Measurements from ENCODE around the gene KLHDC8B.
"Not testable (repeated sequence)": the region's sequence is repeated elsewhere in the genome, so short reads cannot be mapped to it uniquely, and the experiment has no call there.

KLHDC8B gene

DNA sequence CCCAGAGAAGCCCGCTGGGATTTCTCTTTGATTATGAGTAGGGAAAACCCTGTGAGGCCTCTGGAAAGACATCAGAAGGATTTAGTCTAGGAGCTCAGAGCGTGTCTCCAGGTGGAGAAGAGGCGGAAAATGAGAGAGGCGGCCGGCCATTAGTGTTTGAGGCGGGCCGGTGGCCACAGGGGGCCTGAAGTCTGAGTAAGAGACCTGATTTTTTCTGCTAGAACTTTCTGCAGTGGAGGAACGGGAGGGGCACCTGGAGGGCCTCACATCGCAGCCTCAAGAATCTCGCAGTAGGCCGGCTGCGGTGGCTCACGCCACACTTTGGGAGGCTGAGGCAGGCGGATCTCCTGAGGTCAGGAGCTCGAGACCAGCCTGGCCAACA, 28.5 kb downstream of the KLHDC8B start:
- TF ChIP-seq POLR2AphosphoS5 (IDR thresholded peaks at IDR 0.05; ENCODE audit: low read depth, low read length), result no peak
- TF ChIP-seq PAX5 (IDR thresholded peaks at IDR 0.05; ENCODE audit: insufficient read depth, low read length, severe bottlenecking), result no peak
- no peak for TF ChIP-seq POU2F2 (IDR thresholded peaks at IDR 0.05; ENCODE audit: low read depth, low read length)
- no peak for DNase-seq (ENCODE audit: insufficient read length, low spot score)
- no peak for FAIRE-seq

GRCh38 chr3:49213541-49213943, 42.1 kb downstream of the KLHDC8B start:
- DNase-seq (ENCODE audit: insufficient read length, low spot score), result no peak
- FAIRE-seq, result no peak
- TF ChIP-seq TAF1 (IDR thresholded peaks at IDR 0.05; ENCODE audit: low read depth, low read length) (no peak), POU2F2 (IDR thresholded peaks at IDR 0.05; ENCODE audit: low read depth, low read length) (no peak), SPI1 (IDR thresholded peaks at IDR 0.05; ENCODE audit: low read depth, low read length) (no peak), POLR2A (IDR thresholded peaks at IDR 0.05; ENCODE audit: low read depth, low read length) (no peak), POLR2AphosphoS5 (IDR thresholded peaks at IDR 0.05; ENCODE audit: low read depth, low read length) (no peak), PAX5 (IDR thresholded peaks at IDR 0.05; ENCODE audit: insufficient read depth, low read length, severe bottlenecking) (no peak)

DNA sequence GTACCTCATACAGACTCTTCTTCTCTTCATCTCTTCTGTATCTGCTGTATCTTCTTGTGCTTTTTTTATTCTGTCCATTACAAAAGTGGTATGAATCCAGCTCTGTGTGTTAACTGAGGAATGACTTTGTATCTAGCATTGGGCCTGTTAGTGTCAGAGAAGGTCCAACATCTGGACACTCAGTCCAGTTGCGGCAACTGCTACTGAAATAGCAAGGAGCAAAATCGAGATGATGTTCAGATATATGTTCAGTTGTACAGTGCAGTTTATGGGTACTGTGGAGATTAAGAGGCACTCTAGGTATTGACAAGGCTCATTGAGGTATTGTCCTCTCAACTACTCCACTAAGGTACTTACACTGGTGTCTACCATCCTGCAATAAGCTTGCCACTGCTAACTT, 42.6 kb downstream of the KLHDC8B start:
- no peak for DNase-seq (ENCODE audit: insufficient read length, low spot score)
- TF ChIP-seq POU2F2 (IDR thresholded peaks at IDR 0.05; ENCODE audit: low read depth, low read length), result no peak
- no peak for TF ChIP-seq POLR2A (IDR thresholded peaks at IDR 0.05; ENCODE audit: low read depth, low read length)
- no peak for TF ChIP-seq POLR2AphosphoS5 (IDR thresholded peaks at IDR 0.05; ENCODE audit: low read depth, low read length)
- no peak for TF ChIP-seq SPI1 (IDR thresholded peaks at IDR 0.05; ENCODE audit: low read depth, low read length)
- no peak for TF ChIP-seq PAX5 (IDR thresholded peaks at IDR 0.05; ENCODE audit: insufficient read depth, low read length, severe bottlenecking)
- TF ChIP-seq TAF1 (IDR thresholded peaks at IDR 0.05; ENCODE audit: low read depth, low read length), result no peak
- no peak for FAIRE-seq

DNA sequence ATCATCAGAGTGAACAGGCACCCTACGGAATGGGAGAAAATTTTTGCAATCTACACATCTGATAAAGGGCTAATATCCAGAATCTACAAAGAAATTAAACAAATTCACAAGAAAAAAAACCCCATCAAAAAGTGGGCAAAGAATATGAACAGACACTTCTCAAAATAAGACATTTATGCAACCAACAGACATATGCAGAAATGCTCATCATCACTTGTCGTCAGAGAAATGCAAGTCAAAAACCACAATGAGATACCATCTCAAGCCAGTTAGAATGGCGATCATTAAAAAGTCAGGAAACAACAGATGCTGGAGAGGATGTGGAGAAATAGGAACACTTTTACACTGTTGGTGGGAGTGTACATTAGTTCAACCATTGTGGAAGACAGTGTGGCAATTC, 45.3 kb downstream of the KLHDC8B start:
- FAIRE-seq; DNase-seq (ENCODE audit: insufficient read length, low spot score): not testable (repeated sequence)

GRCh38 chr3:49217108-49217507, 45.7 kb downstream of the KLHDC8B start:
- DNase-seq (ENCODE audit: insufficient read length, low spot score); FAIRE-seq: not testable (repeated sequence)

DNA sequence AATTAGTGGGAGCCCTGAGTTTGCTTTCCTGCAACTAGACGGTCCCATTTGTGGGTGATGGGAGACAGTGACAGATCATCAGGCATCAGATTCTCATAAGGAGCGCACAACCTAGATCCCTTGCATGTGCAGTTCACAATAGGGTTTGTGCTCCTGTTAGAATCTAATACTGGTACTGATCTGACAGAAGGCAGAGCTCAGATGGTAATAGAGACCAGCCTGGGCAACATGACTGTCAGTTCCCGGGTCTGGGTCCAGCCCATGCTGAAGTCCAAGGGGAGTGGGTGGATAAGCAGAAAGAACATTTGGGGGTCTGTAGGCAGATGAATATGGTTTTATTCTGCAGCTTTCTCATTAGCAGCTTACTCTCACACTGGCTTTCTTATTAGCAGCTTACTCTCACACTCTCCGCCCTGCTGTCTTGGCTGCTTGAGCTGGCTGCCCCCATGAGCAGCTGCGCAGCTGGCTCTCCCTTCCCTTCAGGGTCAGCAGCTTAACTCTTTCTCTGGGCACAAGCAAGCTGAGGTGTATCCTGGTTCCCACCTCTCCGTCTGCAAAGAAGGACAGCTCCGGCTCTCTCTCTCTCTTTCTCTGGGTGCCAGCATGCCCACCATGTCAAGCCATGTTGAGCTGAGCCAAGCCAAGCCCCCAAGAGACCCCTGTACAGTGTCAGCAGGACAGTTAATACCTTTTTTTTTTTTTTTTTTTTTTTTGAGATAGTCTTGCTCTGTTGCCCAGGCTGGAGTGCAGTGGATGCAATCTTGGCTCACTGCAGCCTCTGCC, 46.5 kb downstream of the KLHDC8B start:
- no peak for DNase-seq (ENCODE audit: insufficient read length, low spot score)
- no peak for FAIRE-seq
- TF ChIP-seq POU2F2 (IDR thresholded peaks at IDR 0.05; ENCODE audit: low read depth, low read length) (no peak), TAF1 (IDR thresholded peaks at IDR 0.05; ENCODE audit: low read depth, low read length) (no peak), SPI1 (IDR thresholded peaks at IDR 0.05; ENCODE audit: low read depth, low read length) (no peak), PAX5 (IDR thresholded peaks at IDR 0.05; ENCODE audit: insufficient read depth, low read length, severe bottlenecking) (no peak), POLR2A (IDR thresholded peaks at IDR 0.05; ENCODE audit: low read depth, low read length) (no peak), POLR2AphosphoS5 (IDR thresholded peaks at IDR 0.05; ENCODE audit: low read depth, low read length) (no peak)

DNA sequence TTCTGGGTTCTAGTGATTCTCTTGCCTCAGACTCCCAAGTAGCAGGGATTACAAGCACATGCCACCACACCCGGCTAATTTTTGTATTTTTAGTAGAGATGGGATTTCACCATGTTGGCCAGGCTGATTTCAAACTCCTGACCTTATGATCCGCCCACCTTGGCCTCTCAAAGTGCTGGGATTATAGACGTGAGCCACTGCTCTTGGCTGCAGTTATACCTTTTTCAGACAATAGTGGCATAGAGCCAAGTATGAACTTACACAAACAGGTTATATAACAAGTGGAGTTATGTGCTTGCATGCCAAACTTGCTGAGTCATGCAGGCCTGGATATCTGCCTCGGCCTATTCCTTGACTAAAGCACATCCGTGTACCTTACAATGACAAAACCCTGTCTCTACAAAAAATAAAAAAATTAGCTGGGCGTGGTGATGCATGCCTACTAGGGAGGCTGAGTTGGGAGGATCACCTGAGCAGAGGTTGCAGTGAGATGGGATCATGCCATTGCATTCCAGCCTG, 47.1 kb downstream of the KLHDC8B start:
- DNase-seq (ENCODE audit: insufficient read length, low spot score); FAIRE-seq: not testable (repeated sequence)

DNA sequence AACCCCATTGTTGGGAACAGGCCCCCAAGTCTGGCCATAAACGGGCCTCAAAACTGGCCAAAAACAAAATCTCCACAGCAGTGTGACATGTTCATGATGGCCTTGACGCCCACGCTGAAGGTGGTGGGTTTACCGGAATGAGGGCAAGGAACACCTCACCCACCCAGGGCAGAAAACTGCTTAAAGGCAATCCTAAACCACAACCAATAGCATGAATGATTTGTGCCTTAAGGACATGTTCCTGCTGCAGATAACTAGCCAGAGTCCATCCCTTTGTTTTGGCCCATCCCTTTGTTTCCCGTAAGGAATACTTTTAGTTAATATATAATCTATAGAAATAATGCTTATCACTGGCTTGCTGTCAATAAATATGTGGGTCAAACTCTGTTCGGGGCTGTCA, 47.7 kb downstream of the KLHDC8B start:
- DNase-seq (ENCODE audit: insufficient read length, low spot score) (no peak), FAIRE-seq (no peak)
- TF ChIP-seq POU2F2 (IDR thresholded peaks at IDR 0.05; ENCODE audit: low read depth, low read length) (no peak), TAF1 (IDR thresholded peaks at IDR 0.05; ENCODE audit: low read depth, low read length) (no peak), POLR2A (IDR thresholded peaks at IDR 0.05; ENCODE audit: low read depth, low read length) (no peak), PAX5 (IDR thresholded peaks at IDR 0.05; ENCODE audit: insufficient read depth, low read length, severe bottlenecking) (no peak), SPI1 (IDR thresholded peaks at IDR 0.05; ENCODE audit: low read depth, low read length) (no peak), POLR2AphosphoS5 (IDR thresholded peaks at IDR 0.05; ENCODE audit: low read depth, low read length) (no peak)

DNA sequence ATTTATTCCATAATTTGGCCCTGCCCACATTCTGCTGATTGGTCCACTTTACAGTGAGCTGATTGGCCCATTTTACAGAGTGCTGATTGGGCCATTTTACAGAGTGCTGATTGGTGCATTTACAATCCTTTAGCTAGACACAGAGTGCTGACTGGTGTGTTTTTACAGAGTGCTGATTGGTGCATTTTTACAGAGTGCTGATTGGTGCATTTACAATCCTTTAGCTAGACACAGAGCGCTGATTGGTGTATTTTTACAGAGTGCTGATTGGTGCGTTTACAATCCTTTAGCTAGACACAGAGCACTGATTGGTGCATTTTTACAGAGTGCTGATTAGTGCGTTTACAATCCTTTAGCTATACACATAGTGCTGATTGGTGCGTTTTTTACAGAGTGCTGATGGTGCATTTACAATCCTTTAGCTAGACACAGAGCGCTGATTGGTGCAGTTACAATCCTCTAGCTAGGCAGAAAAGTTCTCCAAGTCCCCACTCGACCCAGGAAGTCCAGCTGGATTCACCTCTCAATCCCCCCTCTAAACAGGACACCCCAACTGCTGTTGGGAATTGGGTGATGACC, 49.7 kb downstream of the KLHDC8B start:
- not testable (repeated sequence) for FAIRE-seq; DNase-seq (ENCODE audit: insufficient read length, low spot score)

- no peak for DNase-seq (ENCODE audit: insufficient read length, low spot score)
- TF ChIP-seq POLR2A (IDR thresholded peaks at IDR 0.05; ENCODE audit: low read depth, low read length), result no peak
- no peak for TF ChIP-seq POU2F2 (IDR thresholded peaks at IDR 0.05; ENCODE audit: low read depth, low read length)
- TF ChIP-seq PAX5 (IDR thresholded peaks at IDR 0.05; ENCODE audit: insufficient read depth, low read length, severe bottlenecking), result no peak
- TF ChIP-seq TAF1 (IDR thresholded peaks at IDR 0.05; ENCODE audit: low read depth, low read length), result no peak
- no peak for TF ChIP-seq SPI1 (IDR thresholded peaks at IDR 0.05; ENCODE audit: low read depth, low read length)
- FAIRE-seq, result no peak
Measured at GRCh38 chr3:49222002-49222401, 50.6 kb downstream of the KLHDC8B start.
